H9 (cell line): ENCODE data around the gene AFAP1. TPM values are rescaled to one million over a fixed set of nuclear protein-coding genes. Genes with fewer than 3 reads are reported as not detected.

ENCODE experiments used
- DNase-seq: peaks from one replicate; pipeline ENCODE4 v3.0.0-alpha.2; 2017
- H2AFZ ChIP-seq: one replicate; pipeline ENCODE4 v1.6.1; 2013; ENCODE audit warnings: mild to moderate bottlenecking, low read length, control low read depth, moderate library complexity
- H2AK5ac ChIP-seq: 2 replicates; pipeline ENCODE4 v1.6.1; 2013; ENCODE audit warnings: low read length, control low read depth, mixed read lengths; ENCODE audit not compliant: insufficient read length
- H2BK120ac ChIP-seq: one replicate; pipeline ENCODE4 v1.6.1; 2013; ENCODE audit warnings: low read depth, mild to moderate bottlenecking, low read length, control low read depth, inconsistent platforms; ENCODE audit not compliant: poor library complexity, severe bottlenecking
- H2BK12ac ChIP-seq: 2 replicates; pipeline ENCODE4 v1.6.1; 2013; ENCODE audit warnings: low read length, control low read depth, mixed read lengths, low read depth; ENCODE audit not compliant: insufficient read length
- H2BK15ac ChIP-seq: 2 replicates; pipeline ENCODE4 v1.6.1; 2013; ENCODE audit warnings: low read depth, low read length, control low read depth
- H2BK20ac ChIP-seq: one replicate; pipeline ENCODE4 v1.6.1; 2013; ENCODE audit warnings: low read depth, mild to moderate bottlenecking, low read length, control low read depth, inconsistent platforms; ENCODE audit not compliant: poor library complexity, severe bottlenecking
- H2BK5ac ChIP-seq: 2 replicates; pipeline ENCODE4 v1.6.1; 2013; ENCODE audit warnings: low read length, control low read depth, mixed read lengths; ENCODE audit not compliant: insufficient read length
- H3K14ac ChIP-seq: 2 replicates; pipeline ENCODE4 v1.6.1; 2013; ENCODE audit warnings: low read length, control low read depth; ENCODE audit not compliant: insufficient read depth
- H3K18ac ChIP-seq: 2 replicates; pipeline ENCODE4 v1.6.1; 2013; ENCODE audit warnings: low read depth, mild to moderate bottlenecking, mixed read lengths, low read length, control low read depth; ENCODE audit not compliant: insufficient read length
- H3K23ac ChIP-seq: 2 replicates; pipeline ENCODE4 v1.6.1; 2013; ENCODE audit warnings: low read length, control low read depth, mixed read lengths, low read depth; ENCODE audit not compliant: insufficient read length
- H3K23me2 ChIP-seq: 2 replicates; pipeline ENCODE4 v1.6.1; 2013; ENCODE audit warnings: low read depth, mild to moderate bottlenecking, mixed read lengths, low read length, control low read depth; ENCODE audit not compliant: insufficient read length, poor library complexity, severe bottlenecking
- H3K27ac ChIP-seq: 2 replicates; pipeline ENCODE4 v1.5.1; 2013; ENCODE audit warnings: low read length, control low read depth, mixed read lengths, low read depth; ENCODE audit not compliant: insufficient read length
- H3K27me3 ChIP-seq: 2 replicates; pipeline ENCODE4 v1.6.1; 2013; ENCODE audit warnings: low read length, control low read depth, inconsistent platforms; ENCODE audit not compliant: insufficient read depth
- H3K4ac ChIP-seq: 2 replicates; pipeline ENCODE4 v1.6.1; 2013; ENCODE audit warnings: low read depth, mild to moderate bottlenecking, control low read depth, inconsistent platforms, low read length, moderate library complexity
- H3K4me1 ChIP-seq: 2 replicates; pipeline ENCODE4 v1.6.1; 2013; ENCODE audit warnings: low read length, control low read depth, inconsistent platforms; ENCODE audit not compliant: insufficient read depth
- H3K4me2 ChIP-seq: 2 replicates; pipeline ENCODE4 v1.6.1; 2013; ENCODE audit warnings: low read length, control low read depth, mixed read lengths; ENCODE audit not compliant: insufficient read length, insufficient read depth
- H3K56ac ChIP-seq: 2 replicates; pipeline ENCODE4 v1.6.1; 2013; ENCODE audit warnings: low read depth, mild to moderate bottlenecking, mixed read lengths, low read length, control low read depth; ENCODE audit not compliant: insufficient read length
- H3K79me1 ChIP-seq: 2 replicates; pipeline ENCODE4 v1.6.1; 2013; ENCODE audit warnings: low read depth, mild to moderate bottlenecking, moderate library complexity, low read length, control low read depth, inconsistent platforms; ENCODE audit not compliant: insufficient read depth, poor library complexity, severe bottlenecking
- H3K79me2 ChIP-seq: 2 replicates; pipeline ENCODE4 v1.6.1; 2013; ENCODE audit warnings: low read length, control low read depth, inconsistent platforms; ENCODE audit not compliant: insufficient read depth
- H3K9ac ChIP-seq: 2 replicates; pipeline ENCODE4 v1.6.1; 2013; ENCODE audit warnings: low read length, control low read depth, mixed read lengths; ENCODE audit not compliant: insufficient read length; ENCODE audit errors: extremely low read depth
- H3K9me3 ChIP-seq: one replicate; pipeline ENCODE4 v1.6.1; 2013; ENCODE audit warnings: low read depth, low read length, inconsistent platforms; ENCODE audit not compliant: control insufficient read depth
- H3T11ph ChIP-seq: one replicate; pipeline ENCODE4 v1.6.1; 2013; ENCODE audit warnings: mild to moderate bottlenecking, low read length, control low read depth, inconsistent platforms
- H4K20me1 ChIP-seq: one replicate; pipeline ENCODE4 v1.6.1; 2013; ENCODE audit not compliant: control insufficient read depth, insufficient read length, insufficient read depth
- H4K5ac ChIP-seq: 2 replicates; pipeline ENCODE4 v1.6.1; 2013; ENCODE audit warnings: low read depth, mild to moderate bottlenecking, mixed read lengths, low read length, control low read depth; ENCODE audit not compliant: insufficient read length
- H4K8ac ChIP-seq: replicated peaks from 2 replicates; pipeline ENCODE4 v1.6.1; 2013; ENCODE audit warnings: low read length, control low read depth, mixed read lengths, low read depth; ENCODE audit not compliant: insufficient read length
- H4K91ac ChIP-seq: 2 replicates; pipeline ENCODE4 v1.6.1; 2013; ENCODE audit warnings: low read depth, mild to moderate bottlenecking, moderate library complexity, mixed read lengths, low read length, control low read depth; ENCODE audit not compliant: insufficient read length
- H3K27ac Mint-ChIP-seq, 3 experiments: 2 replicates in 2 of 3; 3 replicates in 1 of 3; pipeline ENCODE4 v1.8.0; 2020 to 2021; ENCODE audit warnings: mixed read lengths in 3 of 3, mild to moderate bottlenecking in 1 of 3, moderate library complexity in 1 of 3
- H3K27me3 Mint-ChIP-seq: 2 replicates; pipeline ENCODE4 v1.8.0; 2021; ENCODE audit warnings: low read depth, mild to moderate bottlenecking, moderate library complexity, mixed read lengths
- H3K36me3 Mint-ChIP-seq, 3 experiments: 2 replicates in 2 of 3; 3 replicates in 1 of 3; pipeline ENCODE4 v1.8.0; 2020 to 2021; ENCODE audit warnings: low read depth in 3 of 3, mixed read lengths in 3 of 3; ENCODE audit not compliant: insufficient read depth in 1 of 3
- H3K4me1 Mint-ChIP-seq, 2 experiments: 2 replicates each; pipeline ENCODE4 v1.8.0; 2020; ENCODE audit warnings: mixed read lengths in 2 of 2
- H3K4me3 Mint-ChIP-seq, 2 experiments: 2 replicates in 1 of 2; 3 replicates in 1 of 2; pipeline ENCODE4 v1.8.0; 2020 to 2021; ENCODE audit warnings: mild to moderate bottlenecking in 2 of 2, mixed read lengths in 2 of 2, moderate library complexity in 1 of 2
- H3K9me3 Mint-ChIP-seq, 2 experiments: 2 replicates in 1 of 2; 3 replicates in 1 of 2; pipeline ENCODE4 v1.8.0; 2020; ENCODE audit warnings: mild to moderate bottlenecking in 2 of 2, mixed read lengths in 2 of 2, moderate library complexity in 1 of 2
- CTCF ChIP-seq: fragments of 200-600 bp; sonication (generic); conservative IDR thresholded peaks from 3 replicates; pipeline ENCODE4 v1.8.0; 2021; ENCODE audit warnings: antibody characterized with exemption, mild to moderate bottlenecking
- WGBS: extraction: QIAGEN DNeasy Blood & Tissue Kit; methylation state at CpG from one replicate; pipeline ENCODE4 v1.1.7; 2013; ENCODE audit warnings: missing lambda C conversion rate, low lambda C conversion rate, mixed read lengths; ENCODE audit not compliant: insufficient read length; ENCODE audit errors: extremely low coverage; 5-methylcytosine and 5-hydroxymethylcytosine counted together
- total RNA-seq: library from RNA; stranded (reverse); gene quantifications from 2 replicates; pipeline ENCODE4 v1.2.1, GENCODE V29; 2021

Gene AFAP1
- total RNA-seq, 1 experiment from 2014 or later: 6.5 TPM

- Histone ChIP-seq H3K4me1 (no peaks in the 10 kb centered on the region), H4K20me1 (no peaks in the 10 kb centered on the region), H3K79me2 (no peaks in the 10 kb centered on the region), H2AFZ (no peak overlapping the region), H4K91ac (no peak overlapping the region), H2AK5ac (no peak overlapping the region), H2BK5ac (no peak overlapping the region), H3K14ac (no peak overlapping the region; the same call in 1 of the 2 replicates), H3K23me2 (no peaks in the 10 kb centered on the region), H2BK120ac (no peak overlapping the region), H2BK20ac (no peak overlapping the region), H3T11ph (no peak overlapping the region), H2BK15ac (no peak overlapping the region), H3K9me3 (no peaks in the 10 kb centered on the region), H3K4me2 (no peak overlapping the region), H4K8ac (no peak overlapping the region), H3K23ac (no peak overlapping the region), H3K9ac (no peak overlapping the region), H3K18ac (no peak overlapping the region), H3K27me3 (no peaks in the 10 kb centered on the region), H2BK12ac (no peak overlapping the region), H3K79me1 (no peaks in the 10 kb centered on the region), H3K56ac (no peak overlapping the region), H4K5ac (no peak overlapping the region), H3K4ac (no peak overlapping the region), H3K27ac (no peak overlapping the region)
- Mint-ChIP-seq H3K4me3 (no peak overlapping the region), H3K36me3 (no peaks in the 10 kb centered on the region; a peak in 1 of 7 replicates), H3K27me3 (peaks cover 23% of the 10 kb centered on the region), H3K4me1 (no peaks in the 10 kb centered on the region), H3K9me3 (no peaks in the 10 kb centered on the region; a peak in 2 of 5 replicates), H3K27ac (peak overlapping the region in 1 of 3 experiments; percentile 66; a peak in 1 of 7 replicates)
- no CpG with 5 or more reads among the region's 16 CpGs for WGBS
- TF ChIP-seq CTCF: no peak
- no peak for DNase-seq
These were observed 195.4 kb downstream of the AFAP1 start for GRCh38 chr4:7744142-7744804.
